Middle frontal gyrus (tissue), 1 donor: Measurements from ENCODE around the gene CERK.
"Not testable (repeated sequence)": the region's sequence is repeated elsewhere in the genome, so short reads cannot be mapped to it uniquely, and the experiment has no call there.

Source experiments
- DNase-seq: peaks from one replicate; pipeline ENCODE4 v3.0.0-alpha.2; 2015; ENCODE audit warnings: low spot score; ENCODE audit errors: extremely low spot score

Gene CERK

GRCh38 chr22:46650078-46650810 lies 87.8 kb downstream of the CERK start:
- DNase-seq = no peak

DNA sequence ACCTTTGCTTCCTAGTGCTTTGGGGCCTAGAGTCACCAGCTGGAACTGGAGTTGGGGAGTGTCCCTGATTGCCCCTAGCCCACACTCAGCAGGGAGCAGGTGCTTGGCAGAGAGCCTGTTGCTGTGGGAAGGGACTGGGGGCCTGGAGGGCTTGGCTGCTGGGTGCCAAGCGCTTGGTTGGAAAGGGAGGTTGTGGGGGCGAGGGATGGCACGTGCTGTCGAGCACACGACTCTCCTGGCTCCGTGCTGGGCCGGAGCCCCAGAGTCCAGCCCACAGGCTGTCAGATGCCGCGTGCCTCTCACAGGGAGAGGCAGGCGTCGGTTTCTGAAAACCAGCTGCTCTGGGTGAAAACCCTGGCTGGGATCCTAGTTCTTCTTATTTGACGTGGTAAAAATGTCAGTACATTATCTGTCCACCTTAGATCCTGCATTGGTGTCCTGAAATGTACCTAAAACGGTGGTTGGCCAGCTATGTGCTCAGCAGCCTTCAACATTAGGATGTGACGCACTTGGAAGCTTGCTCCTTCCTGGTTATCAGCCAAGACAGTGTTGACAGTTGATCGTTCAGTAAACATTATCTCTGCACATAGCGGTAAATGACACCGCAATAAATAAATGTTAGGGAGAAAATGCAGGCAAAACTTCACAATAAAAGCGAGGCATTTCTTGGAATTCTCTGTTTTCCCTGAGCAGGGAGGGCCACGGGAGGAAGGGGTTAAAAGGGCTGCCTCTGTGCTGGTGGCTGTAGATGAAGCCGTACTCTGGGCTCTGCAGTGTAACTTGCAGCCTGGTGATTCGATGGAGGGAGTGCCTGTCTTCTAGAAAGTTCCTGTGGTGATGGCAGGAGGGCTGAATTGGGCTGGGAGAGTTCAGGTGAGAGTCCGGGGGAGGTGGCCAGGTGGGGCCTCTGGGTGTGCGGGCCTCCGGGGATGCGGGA lies 88.6 kb downstream of the CERK start:
- no peak for DNase-seq

DNA sequence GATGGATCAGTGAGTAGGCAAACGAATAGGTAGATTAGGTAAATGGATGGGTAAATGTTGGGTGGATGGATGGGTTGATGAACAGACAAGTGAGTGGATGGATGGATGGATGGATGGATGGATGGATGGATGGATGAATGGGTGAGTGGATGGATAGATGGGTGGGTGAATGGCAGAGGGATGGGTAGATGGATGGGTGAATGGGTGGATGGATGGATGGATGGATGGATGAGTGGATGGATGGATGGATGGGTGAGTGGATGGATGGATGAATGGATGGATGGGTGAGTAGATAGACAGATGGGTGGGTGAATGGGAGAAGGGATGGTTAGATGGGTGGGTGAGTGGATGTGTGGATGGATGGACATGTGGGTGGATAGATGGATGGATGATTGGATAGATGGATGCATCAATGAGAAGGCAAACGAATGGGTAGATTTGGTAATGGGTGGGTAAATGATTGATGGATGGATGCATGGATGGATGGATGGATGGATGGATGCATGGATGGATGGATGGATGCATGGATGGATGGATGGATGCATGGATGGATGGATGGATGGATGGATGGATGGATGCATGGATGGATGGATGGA lies 89.7 kb downstream of the CERK start:
- DNase-seq = not testable (repeated sequence)

DNA sequence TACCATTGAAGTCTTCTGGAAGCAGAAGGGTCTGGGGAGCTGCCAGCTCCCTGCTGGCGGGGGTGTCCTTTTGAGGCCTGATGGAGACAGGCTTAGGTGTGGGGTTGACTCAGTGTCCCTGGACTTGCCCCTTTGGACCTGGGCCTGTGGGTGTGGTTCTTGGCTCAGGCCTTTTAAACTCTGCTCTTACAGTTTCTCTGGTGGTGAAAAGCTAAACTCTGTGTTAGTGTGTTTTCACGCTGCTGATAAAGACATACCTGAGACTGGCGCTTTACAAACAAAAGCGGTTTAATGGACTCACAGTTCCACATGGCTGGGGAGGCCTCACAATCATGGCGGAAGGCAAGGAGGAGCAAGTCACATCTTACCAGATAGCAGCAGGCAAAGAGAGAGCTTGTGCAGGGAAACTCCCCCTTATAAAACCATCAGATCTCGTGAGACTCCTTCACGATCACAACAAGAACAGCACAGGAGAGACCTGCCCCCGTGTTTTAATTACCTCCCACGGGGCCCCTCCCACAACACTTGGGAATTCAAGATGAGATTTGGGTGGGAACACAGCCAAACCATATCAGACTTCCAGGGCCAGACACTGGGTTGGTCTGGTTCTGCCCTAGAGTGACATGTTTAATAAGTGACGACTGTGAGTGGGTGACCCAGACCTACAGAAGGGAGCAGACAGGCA lies 91.4 kb downstream of the CERK start:
- no peak for DNase-seq

- not testable (repeated sequence) for DNase-seq
Measured at GRCh38 chr22:46642840-46643480, 95.1 kb downstream of the CERK start.

- no peak for DNase-seq
Measured at GRCh38 chr22:46641811-46642266, 96.2 kb downstream of the CERK start.

DNA sequence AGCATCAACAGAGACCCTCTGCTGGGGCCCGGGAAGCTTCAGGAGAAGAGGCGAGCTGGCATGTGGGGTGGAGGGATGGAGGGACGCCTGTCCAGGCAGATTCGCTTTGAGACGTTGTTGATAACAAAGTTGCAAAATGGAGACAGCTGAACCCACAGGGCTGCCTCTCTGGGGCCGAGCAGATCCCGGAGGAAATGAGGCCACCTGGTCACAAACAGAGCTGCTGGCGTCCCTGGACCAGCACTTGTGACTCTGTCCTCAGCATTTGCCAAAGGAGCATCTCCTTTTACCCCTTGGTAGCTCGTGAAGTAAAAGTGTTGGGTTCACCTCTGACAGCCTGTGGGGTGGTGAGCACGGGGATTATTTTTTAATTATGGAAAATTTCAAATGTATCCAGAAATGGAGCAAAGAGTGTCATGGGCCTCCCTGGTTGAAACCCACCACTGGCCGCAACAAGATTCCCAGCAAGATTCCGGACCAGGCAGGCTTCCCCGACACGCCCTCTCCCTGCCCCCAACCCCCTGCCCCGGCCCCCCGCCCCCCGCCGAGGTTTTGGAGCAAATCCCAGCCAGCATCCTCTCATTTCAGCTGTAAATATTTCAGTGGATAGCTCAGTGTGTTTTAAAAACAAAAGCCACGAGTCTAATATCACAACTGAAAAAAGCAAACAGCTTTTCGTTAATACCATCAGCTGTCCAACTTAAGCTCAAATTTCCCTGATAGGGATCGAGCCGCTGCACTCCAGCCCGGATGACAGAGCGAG lies 97.6 kb downstream of the CERK start:
- DNase-seq = no peak

- DNase-seq = no peak
Measured at GRCh38 chr22:46639843-46640242, 98.2 kb downstream of the CERK start.

- DNase-seq = no peak
Measured at GRCh38 chr22:46638601-46639431, 99.2 kb downstream of the CERK start.

- no peak for DNase-seq
Measured at GRCh38 chr22:46637711-46638600, 100.1 kb downstream of the CERK start.

GRCh38 chr22:46636221-46637002 lies 101.6 kb downstream of the CERK start:
- no peak for DNase-seq

GRCh38 chr22:46635756-46636155 lies 102.3 kb downstream of the CERK start:
- no peak for DNase-seq

- DNase-seq = not testable (repeated sequence)
Measured at GRCh38 chr22:46634973-46635685, 102.9 kb downstream of the CERK start.
